HG03354 (cell line): Measurements from ENCODE around the gene CRACR2B.

Experiments
- ATAC-seq: cut with Tn5 transposase; IDR thresholded peaks from one replicate; pipeline ENCODE4 v1.9.1; 2021; ENCODE audit warnings: mild to moderate bottlenecking; ENCODE audit not compliant: unreplicated experiment, poor library complexity, severe bottlenecking

CRACR2B gene

GRCh38 chr11:823441-824291 lies 4.1 kb upstream of the CRACR2B start:
- ATAC-seq, result no peak

GRCh38 chr11:824292-824880 lies 3.3 kb upstream of the CRACR2B start:
- no peak for ATAC-seq

- ATAC-seq, result no peak
These were observed 2.8 kb upstream of the CRACR2B start for GRCh38 chr11:824942-825341.

- no peak for ATAC-seq
These were observed 2.1 kb upstream of the CRACR2B start for GRCh38 chr11:825366-826226.

- ATAC-seq, result no peak
These were observed 1.5 kb upstream of the CRACR2B start for GRCh38 chr11:826227-826621.

GRCh38 chr11:826836-827145 lies 928 bp upstream of the CRACR2B start:
- ATAC-seq, result no peak

- ATAC-seq, result no peak
These were observed 398 bp upstream of the CRACR2B start for GRCh38 chr11:827146-827896.

- ATAC-seq, result no peak
These were observed 922 bp downstream of the CRACR2B start for GRCh38 chr11:828506-829175.

GRCh38 chr11:829176-829846 lies 1.6 kb downstream of the CRACR2B start:
- no peak for ATAC-seq

- ATAC-seq, result no peak
These were observed 2.2 kb downstream of the CRACR2B start for GRCh38 chr11:829847-830294.

GRCh38 chr11:830295-831117 lies 2.8 kb downstream of the CRACR2B start:
- no peak for ATAC-seq

- ATAC-seq, result no peak
These were observed 3.6 kb downstream of the CRACR2B start for GRCh38 chr11:831118-831864.

GRCh38 chr11:831961-832528 lies 4.3 kb downstream of the CRACR2B start:
- no peak for ATAC-seq

GRCh38 chr11:832529-833113 lies 4.9 kb downstream of the CRACR2B start, which contains the start of gene CD151:
Gene CD151 (plus strand): TSS chr11:832952. CDS start chr11:836070, 3,118 bp downstream.
- peak; percentile 40 for ATAC-seq

GRCh38 chr11:833114-833791 lies 5.5 kb downstream of the CRACR2B start:
- no peak for ATAC-seq

- ATAC-seq, result no peak
These were observed 6.2 kb downstream of the CRACR2B start for GRCh38 chr11:833849-834311.
